GM23248 (cell line): ENCODE results near the gene FAM120A. TPM values are rescaled to one million over a fixed set of nuclear protein-coding genes. Genes with fewer than 3 reads are reported as not detected.

Experiments used
- DNase-seq: peaks from one replicate; pipeline ENCODE4 v3.0.0-alpha.2; 2015
- H2AFZ ChIP-seq: fragments of 200-600 bp; sonication (generic); 2 replicates; pipeline ENCODE4 v1.6.1; 2016; ENCODE audit warnings: antibody characterized with exemption
- H3F3A ChIP-seq: fragments of 200-600 bp; sonication (generic); 2 replicates; pipeline ENCODE4 v1.6.1; 2016; ENCODE audit warnings: mild to moderate bottlenecking, antibody characterized with exemption, mixed run types; ENCODE audit not compliant: insufficient read depth
- H3K27ac ChIP-seq: fragments of 200-600 bp; sonication (generic); 2 replicates; pipeline ENCODE4 v1.5.1; 2016; ENCODE audit warnings: mild to moderate bottlenecking
- H3K27me3 ChIP-seq: fragments of 200-600 bp; sonication (generic); replicated peaks from 2 replicates; pipeline ENCODE4 v1.6.1; 2016; ENCODE audit warnings: mild to moderate bottlenecking; ENCODE audit not compliant: insufficient read depth
- H3K36me3 ChIP-seq: fragments of 200-600 bp; sonication (generic); 2 replicates; pipeline ENCODE4 v1.6.1; 2016; ENCODE audit warnings: low read depth, mild to moderate bottlenecking
- H3K4me1 ChIP-seq: fragments of 200-600 bp; sonication (generic); 2 replicates; pipeline ENCODE4 v1.6.1; 2016; ENCODE audit warnings: mild to moderate bottlenecking; ENCODE audit not compliant: insufficient read depth
- H3K4me2 ChIP-seq: fragments of 200-600 bp; sonication (generic); one replicate; pipeline ENCODE4 v1.6.1; 2016; ENCODE audit warnings: mild to moderate bottlenecking; ENCODE audit not compliant: unreplicated experiment
- H3K4me3 ChIP-seq: fragments of 200-600 bp; sonication (generic); 2 replicates; pipeline ENCODE4 v1.5.1; 2016; ENCODE audit warnings: mild to moderate bottlenecking
- H3K79me2 ChIP-seq: fragments of 200-600 bp; sonication (generic); 2 replicates; pipeline ENCODE4 v1.6.1; 2016; ENCODE audit warnings: mild to moderate bottlenecking; ENCODE audit not compliant: insufficient read depth
- H3K9ac ChIP-seq: fragments of 200-600 bp; sonication (generic); 2 replicates; pipeline ENCODE4 v1.6.1; 2016; ENCODE audit warnings: mild to moderate bottlenecking
- H3K9me2 ChIP-seq: fragments of 200-600 bp; sonication (generic); 2 replicates; pipeline ENCODE4 v1.6.1; 2016; ENCODE audit warnings: mixed run types, mild to moderate bottlenecking, moderate library complexity; ENCODE audit not compliant: insufficient read depth
- H3K9me3 ChIP-seq: fragments of 200-600 bp; sonication (generic); one replicate; pipeline ENCODE4 v1.6.1; 2017; ENCODE audit warnings: low read depth
- H4K20me1 ChIP-seq: fragments of 200-600 bp; sonication (generic); 2 replicates; pipeline ENCODE4 v1.6.0; 2016; ENCODE audit not compliant: insufficient read depth
- EZH2 ChIP-seq: fragments of 200-600 bp; sonication (generic); IDR thresholded peaks from 2 replicates; pipeline ENCODE4 v1.6.1; 2018; ENCODE audit warnings: antibody characterized with exemption, mild to moderate bottlenecking; ENCODE audit not compliant: insufficient read depth, poor library complexity, severe bottlenecking
- EZH2phosphoT487 ChIP-seq: fragments of 200-600 bp; sonication (generic); IDR thresholded peaks from 2 replicates; pipeline ENCODE4 v1.6.1; 2018; ENCODE audit warnings: antibody characterized with exemption, moderate library complexity, mild to moderate bottlenecking, low read depth; ENCODE audit not compliant: insufficient read depth
- WGBS, 2 experiments: methylation state at CpG; one replicate each; pipeline ENCODE4 v1.1.6; 2015 to 2017; ENCODE audit warnings: low lambda C conversion rate in 2 of 2, low coverage in 1 of 2; ENCODE audit errors: missing lambda C conversion rate in 2 of 2; 5-methylcytosine and 5-hydroxymethylcytosine counted together
- in situ Hi-C: fragments of 300-500 bp; cut with MboI; formaldehyde crosslinking; loops from 2 replicates; pipeline ENCODE4 v1.15.0; 2020
- polyA plus RNA-seq: library from polyadenylated mRNA; unstranded; fragments of >200 nt; fragmentation: Nextera tagmentation; extraction: Ambion mirVana; gene quantifications from 2 replicates; pipeline ENCODE4 v1.2.1, GENCODE V29; 2016
- total RNA-seq: library from RNA; depleted of rRNA; stranded (reverse); fragments of >200 nt; shearing (Covaris generic); gene quantifications from 2 replicates; pipeline ENCODE4 v1.2.3, GENCODE V29; 2014

Gene FAM120A
- total and polyA plus RNA-seq, 2 experiments from 2014 or later: 28.9 to 90.5 TPM

DNA sequence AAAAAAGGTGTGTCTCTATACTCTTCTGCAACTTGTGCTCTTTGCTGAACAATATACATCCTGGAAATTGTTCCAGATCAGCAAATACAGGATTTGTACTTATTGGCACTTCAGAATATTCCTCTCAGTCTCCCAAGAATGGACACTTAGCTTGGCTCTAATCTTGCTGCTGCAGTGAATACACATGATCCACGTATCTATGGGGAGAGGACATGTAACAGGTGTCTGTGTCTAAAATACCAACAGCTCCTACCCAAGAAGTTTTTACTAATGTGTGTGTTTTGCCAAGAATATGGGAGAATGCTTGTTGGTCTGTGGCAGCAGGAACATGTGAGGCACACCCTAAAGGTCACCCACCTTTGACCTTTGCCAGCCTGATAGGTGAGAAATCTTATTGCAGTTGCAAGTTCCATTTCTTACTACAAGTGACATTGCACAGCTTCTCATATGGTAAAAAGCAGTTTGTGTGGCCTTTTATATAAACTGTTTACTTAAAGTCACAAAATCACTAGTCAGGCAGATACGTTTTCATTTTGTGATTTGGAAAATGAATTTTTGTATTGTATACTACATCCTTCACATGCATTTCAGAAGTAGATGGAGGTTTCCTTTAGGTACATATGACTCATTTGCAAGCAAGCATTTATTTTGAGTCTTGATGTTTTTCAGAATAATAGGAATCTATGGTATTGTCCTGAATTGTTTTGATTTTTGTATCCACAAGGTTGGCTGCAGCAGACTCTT, 160.7 kb downstream of the FAM120A start:
- Histone ChIP-seq H3K9ac (no peak overlapping the region), H3F3A (no peaks in the 10 kb centered on the region), H3K27me3 (no peaks in the 10 kb centered on the region), H3K4me2 (no peak overlapping the region), H3K36me3 (0 out of 2 replicates have a peak, but pooled peaks cover 4% of the 10 kb centered on the region), H4K20me1 (0 out of 2 replicates have a peak, but pooled peaks cover 4% of the 10 kb centered on the region), H3K27ac (no peak overlapping the region), H3K79me2 (peaks cover 95% of the 10 kb centered on the region), H3K4me1 (no peaks in the 10 kb centered on the region), H3K9me2 (no peaks in the 10 kb centered on the region), H3K9me3 (no peaks in the 10 kb centered on the region), H3K4me3 (no peak overlapping the region), H2AFZ (no peak overlapping the region)
- no peak for DNase-seq
- WGBS, 2 experiments: 83 to 85% methylated on average over 2 of the region's 2 CpGs
- no peak for TF ChIP-seq EZH2
- no peak for TF ChIP-seq EZH2phosphoT487
- in situ Hi-C loops: no loop called here

DNA sequence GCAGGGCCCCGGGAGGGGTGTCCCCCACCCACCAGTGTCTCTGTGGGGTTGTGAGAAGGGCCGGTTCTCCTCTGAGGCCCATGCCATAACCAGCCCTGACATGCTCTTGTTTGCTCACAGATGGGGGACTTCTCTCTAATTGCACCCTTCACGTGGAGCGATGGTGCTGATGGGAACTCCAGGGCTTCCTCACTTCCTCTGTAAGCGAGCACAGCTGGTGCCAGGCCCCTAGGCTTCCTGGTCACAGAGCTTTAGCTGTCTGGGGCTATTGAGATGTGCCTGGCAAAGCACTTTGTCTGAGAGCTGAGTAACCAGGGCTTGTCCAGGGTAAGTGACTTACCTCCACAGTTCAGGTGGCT, 161.3 kb downstream of the FAM120A start:
- H3K27ac ChIP-seq: no peak overlapping the region
- no peaks in the 10 kb centered on the region for H3K4me1 ChIP-seq
- no peaks in the 10 kb centered on the region for H3K9me3 ChIP-seq
- TF ChIP-seq EZH2phosphoT487 (no peak), EZH2 (no peak)
- no peak overlapping the region for H3K4me3 ChIP-seq
- H3K27me3 ChIP-seq: no peaks in the 10 kb centered on the region
- H3F3A ChIP-seq: no peaks in the 10 kb centered on the region
- H2AFZ ChIP-seq: no peak overlapping the region
- H3K4me2 ChIP-seq: no peak overlapping the region
- H3K9me2 ChIP-seq: no peaks in the 10 kb centered on the region
- no peak for DNase-seq
- H3K9ac ChIP-seq: no peak overlapping the region
- in situ Hi-C loops: no loop called here
- WGBS, 2 experiments: 73 to 78% methylated on average over 5 of the region's 5 CpGs
- H3K36me3 ChIP-seq: 0 out of 2 replicates have a peak, but pooled peaks cover 4% of the 10 kb centered on the region
- H4K20me1 ChIP-seq: 0 out of 2 replicates have a peak, but pooled peaks cover 4% of the 10 kb centered on the region
- peaks cover 96% of the 10 kb centered on the region for H3K79me2 ChIP-seq

DNA sequence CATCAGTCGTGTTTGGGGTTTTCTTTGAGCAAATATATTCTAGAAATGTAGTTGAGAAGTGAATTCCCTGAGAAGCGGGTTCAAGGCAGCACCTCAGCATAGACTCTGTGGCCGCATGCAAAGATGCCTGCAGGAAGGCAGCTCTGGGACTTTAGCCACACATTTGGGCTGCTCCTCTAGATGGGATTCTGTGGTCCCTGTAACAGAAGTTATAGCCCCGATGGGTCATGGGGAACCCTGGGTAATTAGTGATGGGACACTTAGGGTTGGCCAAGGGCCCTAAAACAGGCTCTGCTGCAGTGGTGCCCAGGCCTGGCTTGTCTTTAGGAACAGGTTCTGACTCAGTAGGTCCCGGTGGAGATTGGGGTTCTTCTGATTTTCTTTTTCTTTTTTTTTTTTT, 161.7 kb downstream of the FAM120A start:
- no peak for TF ChIP-seq EZH2
- TF ChIP-seq EZH2phosphoT487: no peak
- Histone ChIP-seq H3K36me3 (0 out of 2 replicates have a peak, but pooled peaks cover 4% of the 10 kb centered on the region), H3K4me3 (no peak overlapping the region), H3K79me2 (peaks cover 96% of the 10 kb centered on the region), H3K27me3 (no peaks in the 10 kb centered on the region), H3K9me2 (no peaks in the 10 kb centered on the region), H3K4me1 (no peaks in the 10 kb centered on the region), H2AFZ (no peak overlapping the region), H3K9me3 (no peaks in the 10 kb centered on the region), H3K4me2 (no peak overlapping the region), H3F3A (no peaks in the 10 kb centered on the region), H3K9ac (no peak overlapping the region), H3K27ac (no peak overlapping the region), H4K20me1 (0 out of 2 replicates have a peak, but pooled peaks cover 4% of the 10 kb centered on the region)
- in situ Hi-C loops: no loop called here
- no peak for DNase-seq
- WGBS, 2 experiments: 85 to 94% methylated on average over 5 of the region's 5 CpGs

DNA sequence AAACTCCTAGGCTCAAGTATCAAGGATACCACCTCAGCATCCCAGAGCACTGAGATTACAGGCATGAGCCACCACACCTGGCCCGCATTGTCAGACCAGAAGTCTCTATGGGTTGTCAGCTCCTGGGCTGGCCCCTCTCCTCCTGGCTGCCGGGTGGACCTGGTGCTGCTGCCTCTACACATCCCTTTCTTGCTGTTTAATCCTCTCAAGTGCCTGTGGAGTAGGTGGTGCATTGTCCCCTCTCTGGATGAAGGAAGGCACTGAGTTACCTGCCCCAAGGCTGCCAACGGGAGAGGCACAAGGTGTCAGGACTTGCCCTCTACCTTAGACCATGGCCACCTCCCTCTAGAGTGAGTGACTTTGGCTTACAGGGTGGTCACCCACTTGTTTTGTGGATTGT, 162.3 kb downstream of the FAM120A start:
- Histone ChIP-seq H3K4me1 (no peaks in the 10 kb centered on the region), H3K79me2 (peaks cover 96% of the 10 kb centered on the region), H3K4me2 (no peak overlapping the region), H3K9ac (no peak overlapping the region), H3F3A (no peaks in the 10 kb centered on the region), H3K9me2 (no peaks in the 10 kb centered on the region), H4K20me1 (0 out of 2 replicates have a peak, but pooled peaks cover 4% of the 10 kb centered on the region), H2AFZ (no peak overlapping the region), H3K27me3 (no peaks in the 10 kb centered on the region), H3K27ac (no peak overlapping the region), H3K4me3 (no peak overlapping the region), H3K36me3 (0 out of 2 replicates have a peak, but pooled peaks cover 4% of the 10 kb centered on the region), H3K9me3 (no peaks in the 10 kb centered on the region)
- WGBS, 2 experiments: 57 to 64% methylated on average over 3 of the region's 3 CpGs
- no peak for DNase-seq
- TF ChIP-seq EZH2: no peak
- no peak for TF ChIP-seq EZH2phosphoT487
- in situ Hi-C loops: no loop called here
